AG08396 (cell line): ENCODE results near the gene FGB.

Experiments
- DNase-seq: peaks from one replicate; pipeline ENCODE4 v3.0.0; 2012; ENCODE audit warnings: low spot score, mixed read lengths

Gene FGB

GRCh38 chr4:154562697-154563254, at the start of gene FGB:
Gene FGB, plus strand, starts transcription at chr4:154563011. Its CDS starts 8 bp downstream, at chr4:154563019.
- DNase-seq, result no peak

DNA sequence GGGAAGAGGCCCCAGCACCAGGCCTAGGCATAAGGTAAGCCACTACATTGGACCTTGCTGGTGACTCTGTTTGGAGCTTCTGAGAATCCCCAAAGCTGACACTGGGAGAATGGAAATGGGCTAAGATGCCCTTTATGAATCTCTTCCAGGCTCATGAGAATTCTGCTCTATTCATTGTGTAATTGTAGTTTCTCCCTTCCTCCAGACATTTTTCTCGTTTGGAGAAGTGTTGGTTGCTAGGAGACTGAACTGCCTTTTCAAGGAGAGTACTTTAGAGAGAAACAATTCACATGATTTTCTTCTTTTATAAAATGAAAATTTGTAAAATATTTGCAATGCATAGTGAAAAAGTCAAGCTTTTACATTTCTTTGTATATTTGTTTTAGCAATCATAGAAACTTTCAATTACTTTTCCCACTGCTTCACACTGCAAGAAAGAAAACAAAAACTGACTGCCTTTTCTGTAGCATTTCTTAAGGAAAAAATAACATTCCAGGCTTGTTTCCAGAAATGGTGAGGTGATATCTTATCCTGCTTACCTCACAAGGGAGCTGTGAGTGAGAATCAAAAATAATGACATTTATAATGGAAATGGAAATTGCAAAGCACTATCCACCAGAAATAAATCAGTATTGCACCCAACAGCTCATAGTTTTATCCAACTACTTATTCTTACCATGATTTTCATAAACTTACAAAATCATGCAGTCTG, 46.3 kb upstream of the FGB start:
- DNase-seq, result no peak

- DNase-seq, result no peak
These were observed 45.2 kb upstream of the FGB start for GRCh38 chr4:154517591-154517990.

GRCh38 chr4:154519214-154519613, 43.6 kb upstream of the FGB start:
- no peak for DNase-seq

GRCh38 chr4:154521607-154522006, 41.2 kb upstream of the FGB start:
- no peak for DNase-seq

GRCh38 chr4:154526151-154526550, 36.7 kb upstream of the FGB start:
- DNase-seq, result no peak

DNA sequence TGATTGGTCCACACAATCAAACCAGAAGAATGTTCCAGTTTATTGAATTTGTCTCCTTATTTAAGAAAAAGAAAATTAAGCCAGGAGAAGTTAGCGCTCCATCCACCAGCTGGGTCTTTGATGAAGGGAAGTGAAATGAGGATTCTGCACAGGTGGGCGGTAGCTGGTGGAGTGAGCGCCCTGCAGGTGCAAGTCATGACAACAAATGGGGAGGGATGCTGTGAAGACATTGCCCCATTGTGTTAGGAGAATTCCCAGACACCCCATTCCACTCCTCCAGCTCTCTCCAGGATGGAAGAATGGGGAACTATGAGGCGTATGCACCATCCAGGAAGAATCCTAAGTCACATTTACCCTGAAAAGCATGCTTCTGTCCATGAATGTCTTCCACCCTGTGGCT, 35.5 kb upstream of the FGB start:
- no peak for DNase-seq

DNA sequence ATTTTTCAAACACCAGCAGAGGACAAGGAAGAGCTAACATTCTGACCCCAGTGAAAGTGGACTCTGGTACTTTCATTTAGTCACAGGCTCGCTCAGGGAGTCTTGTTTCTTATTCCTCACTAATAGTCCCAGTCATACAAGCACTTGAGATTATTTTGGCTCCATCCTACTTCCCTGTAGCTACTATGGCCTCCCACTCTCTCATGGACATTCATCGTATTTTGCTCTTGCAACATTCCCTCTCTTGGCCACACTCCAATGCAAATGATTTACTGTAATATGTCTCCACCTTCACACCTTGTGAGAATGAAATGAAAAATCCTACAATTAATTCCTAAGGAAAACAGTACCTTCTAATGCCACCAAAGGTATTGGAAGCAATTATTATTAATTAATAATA, 33.9 kb upstream of the FGB start:
- DNase-seq, result no peak

DNA sequence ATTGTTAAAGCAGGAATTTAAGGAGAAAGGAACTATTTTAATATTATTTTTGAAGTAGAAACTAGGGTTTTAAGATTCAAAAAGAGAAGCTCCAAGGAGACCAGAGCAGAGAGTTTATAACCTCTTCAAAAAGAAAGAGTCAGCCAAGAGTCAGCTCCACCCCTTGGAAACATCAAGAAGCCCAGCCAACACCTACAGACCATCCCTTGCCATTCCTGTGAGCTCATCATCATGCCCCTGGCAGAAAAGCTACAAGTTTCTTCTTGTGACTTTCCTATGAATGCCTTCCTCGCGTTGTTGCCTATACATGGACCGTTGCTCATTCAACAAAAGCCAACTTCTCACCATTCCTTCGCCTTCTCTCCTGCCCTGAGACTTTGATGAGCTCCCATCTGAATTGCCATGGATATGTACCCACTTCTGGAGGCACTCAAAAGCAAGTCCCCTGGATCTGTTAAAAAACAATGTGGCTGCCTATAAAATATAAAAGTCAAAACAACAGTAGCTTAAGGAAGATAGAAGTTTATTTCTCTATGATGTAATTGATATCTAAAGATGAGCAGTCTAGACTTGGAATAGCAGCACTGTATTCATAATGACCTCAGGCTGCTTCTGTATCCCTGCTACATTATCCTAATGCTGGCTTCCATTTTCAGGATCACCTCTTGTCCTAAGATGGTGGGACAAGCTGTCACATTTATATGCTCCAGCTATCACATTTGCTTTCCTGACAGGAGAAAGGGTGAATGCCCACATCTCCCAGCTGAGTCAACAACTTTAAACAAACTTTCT, 32.9 kb upstream of the FGB start:
- DNase-seq, result no peak

GRCh38 chr4:154534296-154534695, 28.5 kb upstream of the FGB start:
- DNase-seq, result no peak

DNA sequence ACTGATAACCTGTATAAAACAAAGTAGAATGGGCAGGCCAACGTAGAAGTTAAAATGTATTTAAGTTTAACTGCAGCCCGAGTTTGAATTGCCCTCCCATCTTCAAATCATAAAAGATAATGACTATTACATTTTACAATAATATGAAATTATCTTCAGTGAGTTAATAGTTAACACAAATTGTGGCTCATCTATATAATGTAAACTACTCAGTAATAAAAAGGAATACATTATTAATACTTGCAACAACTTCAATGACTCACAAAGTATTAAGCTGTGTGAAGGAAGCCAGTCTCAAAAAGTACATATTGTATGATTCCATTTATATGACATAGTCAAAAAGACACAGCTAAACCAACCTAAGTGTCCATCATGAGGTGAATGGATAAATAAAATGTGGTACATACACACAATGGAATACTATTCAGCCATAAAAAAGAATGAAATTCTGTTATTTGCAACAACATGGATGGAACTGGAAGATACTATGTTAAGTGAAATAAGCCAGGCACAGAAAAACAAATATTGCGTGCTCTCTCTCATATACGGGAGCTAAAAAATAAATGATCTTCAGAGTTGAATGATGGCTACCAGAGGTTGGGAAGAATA, 20.4 kb upstream of the FGB start:
- no peak for DNase-seq

GRCh38 chr4:154545689-154546088, 17.1 kb upstream of the FGB start:
- DNase-seq, result no peak

GRCh38 chr4:154549894-154550790, 12.7 kb upstream of the FGB start, which contains the start of gene PLRG1:
Gene PLRG1, minus strand, starts transcription at chr4:154550400. Its CDS starts 92 bp downstream, at chr4:154550308.
- DNase-seq, result peak; percentile 96

DNA sequence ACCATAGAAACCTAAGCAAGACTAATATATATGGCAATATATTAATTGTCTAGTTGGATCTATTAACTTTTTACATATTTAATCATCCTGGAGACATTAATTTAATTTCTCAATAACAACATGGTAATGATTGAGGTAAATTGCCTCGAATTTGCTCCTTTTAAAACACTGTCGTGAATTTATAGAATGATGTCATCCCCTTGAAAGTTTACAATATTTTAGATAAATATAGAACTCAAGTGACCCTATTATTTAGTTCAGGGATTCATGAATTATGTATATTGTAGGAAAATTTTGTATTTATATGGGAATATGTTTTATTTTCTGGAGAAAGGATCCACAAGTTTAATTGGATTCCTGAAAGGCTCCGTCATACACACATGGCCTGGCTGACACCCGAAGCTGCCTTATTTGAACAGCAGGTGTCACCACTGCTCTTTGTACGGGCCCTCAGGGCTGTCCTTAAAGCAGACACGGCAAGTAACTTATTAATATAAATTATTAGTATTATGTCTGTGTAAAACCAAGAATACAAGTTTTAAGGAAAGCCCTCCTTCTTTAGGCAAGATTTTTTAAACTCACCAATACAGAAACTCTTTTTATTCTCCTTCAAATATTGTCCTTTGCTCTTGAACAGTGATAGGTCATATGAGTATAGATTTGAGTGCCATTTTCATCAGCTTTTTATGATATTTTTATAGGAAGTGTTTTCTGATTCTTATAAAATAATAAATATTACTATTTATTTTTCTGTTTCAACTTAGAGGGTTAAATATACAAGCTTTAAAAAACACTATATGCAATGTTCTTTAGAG, 10.7 kb upstream of the FGB start:
- peak; percentile 63 for DNase-seq

GRCh38 chr4:154559141-154559493, 3.7 kb upstream of the FGB start:
- no peak for DNase-seq

GRCh38 chr4:154559494-154560418, 3.1 kb upstream of the FGB start:
- DNase-seq, result peak; percentile 24

DNA sequence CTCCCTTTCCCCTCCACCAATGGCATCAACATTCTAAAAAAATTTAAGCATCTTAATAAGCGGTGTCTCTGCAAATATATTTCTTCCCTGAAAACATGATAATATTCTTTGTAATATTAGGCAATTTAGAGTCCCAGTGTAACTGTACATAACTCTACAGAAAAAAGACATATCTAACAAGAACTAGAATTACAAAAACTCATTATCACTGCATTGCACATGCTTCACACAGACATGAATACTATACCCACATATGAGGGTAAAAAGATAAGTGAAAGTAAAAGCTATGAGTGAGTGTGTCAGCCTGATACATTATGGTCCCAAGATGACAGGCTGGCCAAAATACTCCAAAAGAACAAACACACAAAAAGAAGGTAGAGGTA, 2.4 kb upstream of the FGB start:
- DNase-seq, result no peak

DNA sequence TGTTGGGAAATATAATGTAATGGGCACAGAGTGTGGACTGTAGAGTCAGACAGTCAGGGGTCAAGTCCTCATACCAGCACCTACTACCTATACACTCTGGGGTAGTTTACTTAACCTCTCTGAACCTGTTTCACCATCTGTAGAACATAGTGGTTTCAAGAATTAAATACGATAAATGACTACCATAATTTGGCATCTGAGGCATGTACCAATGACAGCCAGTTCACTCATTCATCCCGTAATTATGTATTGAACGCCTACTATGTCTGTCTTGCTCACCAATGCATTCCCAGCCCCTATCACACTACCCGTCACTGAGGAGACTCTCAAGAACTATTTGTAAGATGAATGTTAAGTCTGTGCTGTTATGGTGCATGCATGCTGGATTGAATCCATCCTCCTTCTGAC, 2.0 kb upstream of the FGB start:
- DNase-seq, result no peak

- DNase-seq, result no peak
These were observed 1.5 kb downstream of the FGB start for GRCh38 chr4:154564311-154564710.

DNA sequence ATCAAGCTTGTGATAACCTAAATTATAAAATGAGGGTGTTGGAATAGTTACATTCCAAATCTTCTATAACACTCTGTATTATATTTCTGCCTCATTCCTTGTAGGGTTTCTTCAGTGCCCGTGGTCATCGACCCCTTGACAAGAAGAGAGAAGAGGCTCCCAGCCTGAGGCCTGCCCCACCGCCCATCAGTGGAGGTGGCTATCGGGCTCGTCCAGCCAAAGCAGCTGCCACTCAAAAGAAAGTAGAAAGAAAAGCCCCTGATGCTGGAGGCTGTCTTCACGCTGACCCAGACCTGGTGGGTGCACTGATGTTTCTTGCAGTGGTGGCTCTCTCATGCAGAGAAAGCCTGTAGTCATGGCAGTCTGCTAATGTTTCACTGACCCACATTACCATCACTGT, 2.9 kb downstream of the FGB start:
- DNase-seq, result no peak
